Measurements from ENCODE around the gene EFNB3. TPM values are rescaled to one million over a fixed set of nuclear protein-coding genes. Genes with fewer than 3 reads are reported as not detected.

EFNB3 gene
- total RNA-seq, 1 experiment from 2014 or later = 7.7 TPM

Other genes with a start within 250 kb of the EFNB3 start
- 13.1 and 18.1 TPM in 2 replicates for gene ZBTB4, start 225.6 kb upstream of the EFNB3 start, total RNA-seq (2014; rRNA removed; shearing (Covaris generic))
- gene SLC35G6, start 223.8 kb upstream of the EFNB3 start, total RNA-seq (2014; rRNA removed; shearing (Covaris generic)) = not detected in 2 replicates
- 43.4 and 44.6 TPM in 2 replicates for gene POLR2A, start 220.8 kb upstream of the EFNB3 start, total RNA-seq (2014; rRNA removed; shearing (Covaris generic))
- 3.2 and 5.6 TPM in 2 replicates for gene TNFSF12, start 156.1 kb upstream of the EFNB3 start, total RNA-seq (2014; rRNA removed; shearing (Covaris generic))
- gene TNFSF13, start 146.5 kb upstream of the EFNB3 start, total RNA-seq (2014; rRNA removed; shearing (Covaris generic)) = 0.37 and 0.63 TPM in 2 replicates
- 138 and 141 TPM in 2 replicates for gene SENP3, start 143.3 kb upstream of the EFNB3 start, total RNA-seq (2014; rRNA removed; shearing (Covaris generic))
- 55.2 and 75.8 TPM in 2 replicates for gene CD68, start 125.6 kb upstream of the EFNB3 start, total RNA-seq (2014; rRNA removed; shearing (Covaris generic))
- 148 and 177 TPM in 2 replicates for gene MPDU1, start 121.3 kb upstream of the EFNB3 start, total RNA-seq (2014; rRNA removed; shearing (Covaris generic))
- gene SOX15, start 115.1 kb upstream of the EFNB3 start, total RNA-seq (2014; rRNA removed; shearing (Covaris generic)) = 0.31 and 1.8 TPM in 2 replicates
- gene FXR2, start 90.3 kb upstream of the EFNB3 start, total RNA-seq (2014; rRNA removed; shearing (Covaris generic)) = 54.4 and 60.7 TPM in 2 replicates
- 18.6 and 20.8 TPM in 2 replicates for gene SAT2, start 77.4 kb upstream of the EFNB3 start, total RNA-seq (2014; rRNA removed; shearing (Covaris generic))
- gene SHBG, start 75.1 kb upstream of the EFNB3 start, total RNA-seq (2014; rRNA removed; shearing (Covaris generic)) = not detected in 2 replicates
- not detected in 2 replicates for gene ATP1B2, start 54.3 kb upstream of the EFNB3 start, total RNA-seq (2014; rRNA removed; shearing (Covaris generic))
- gene TP53, start 17.7 kb upstream of the EFNB3 start, total RNA-seq (2014; rRNA removed; shearing (Covaris generic)) = 29.5 and 47.7 TPM in 2 replicates
- 25.2 and 29.2 TPM in 2 replicates for gene WRAP53, start 16.7 kb upstream of the EFNB3 start, total RNA-seq (2014; rRNA removed; shearing (Covaris generic))
- not detected in 2 replicates for gene DNAH2, start 12.5 kb downstream of the EFNB3 start, total RNA-seq (2014; rRNA removed; shearing (Covaris generic))
- 0.27 and 0.87 TPM in 2 replicates for gene KDM6B, start 129.0 kb downstream of the EFNB3 start, total RNA-seq (2014; rRNA removed; shearing (Covaris generic))
- gene TMEM88, start 149.9 kb downstream of the EFNB3 start, total RNA-seq (2014; rRNA removed; shearing (Covaris generic)) = 0.88 TPM in 1 of 2 replicates, not detected in the other
- gene NAA38, start 152.4 kb downstream of the EFNB3 start, total RNA-seq (2014; rRNA removed; shearing (Covaris generic)) = 98.2 and 168 TPM in 2 replicates
- 4.8 and 6.4 TPM in 2 replicates for gene CYB5D1, start 152.8 kb downstream of the EFNB3 start, total RNA-seq (2014; rRNA removed; shearing (Covaris generic))
- gene CHD3, start 183.6 kb downstream of the EFNB3 start, total RNA-seq (2014; rRNA removed; shearing (Covaris generic)) = 82.5 and 84.7 TPM in 2 replicates
- gene RNF227, start 211.1 kb downstream of the EFNB3 start, total RNA-seq (2014; rRNA removed; shearing (Covaris generic)) = 0.90 and 2.3 TPM in 2 replicates
- gene KCNAB3, start 224.7 kb downstream of the EFNB3 start, total RNA-seq (2014; rRNA removed; shearing (Covaris generic)) = 1.8 and 3.5 TPM in 2 replicates
- 34.9 and 71.5 TPM in 2 replicates for gene TRAPPC1, start 226.7 kb downstream of the EFNB3 start, total RNA-seq (2014; rRNA removed; shearing (Covaris generic))
- gene CNTROB, start 227.0 kb downstream of the EFNB3 start, total RNA-seq (2014; rRNA removed; shearing (Covaris generic)) = 18.8 and 28.7 TPM in 2 replicates

Measured in HT1080 (cell line).